B cell (primary cell): ENCODE results near the gene SLC35E1. TPM values are rescaled to one million over a fixed set of nuclear protein-coding genes. Genes with fewer than 3 reads are reported as not detected.

Experiments
- ATAC-seq: fragments of 200-7000 bp; cut with Tn5 transposase; one replicate; pipeline ENCODE4 v1.10.0; 2021; ENCODE audit warnings: low read depth, mild to moderate bottlenecking, moderate number of reproducible peaks, moderate library complexity
- CTCF ChIA-PET: fragments of 350-600 bp; sonication (Branson Sonifier 250); formaldehyde crosslinking; loops from one replicate; lab custom pipeline; 2021; ENCODE audit warnings: antibody characterized with exemption, inconsistent platforms; lab: Charles Lee
- POLR2A ChIA-PET: fragments of 350-600 bp; sonication (Branson Sonifier 250); formaldehyde crosslinking; loops from one replicate; lab custom pipeline; 2021; ENCODE audit warnings: antibody characterized with exemption; lab: Charles Lee
- DNase-seq: peaks from one replicate; pipeline ENCODE4 v3.0.0; 2013
- H2AFZ ChIP-seq: 2 replicates; pipeline ENCODE4 v1.6.1; 2012; ENCODE audit warnings: mild to moderate bottlenecking, low read depth, low read length; ENCODE audit not compliant: insufficient read depth, poor library complexity, severe bottlenecking
- H3K27ac ChIP-seq, 2 donors: 1 replicate in 1 of 2; 2 replicates in 1 of 2; pipeline ENCODE4 v1.5.1; 2012 to 2013; ENCODE audit warnings: low read length in 2 of 2, mild to moderate bottlenecking in 2 of 2, moderate library complexity in 1 of 2
- H3K27me3 ChIP-seq, 4 experiments: fragments of 200-600 bp in 1 of 4; sonication (generic) in 1 of 4; replicated peaks in 1 of 4; 1 replicate in 2 of 4; 2 replicates in 2 of 4; pipeline versions ENCODE4 v1.6.1 to v1.7.0; 2013 to 2016; ENCODE audit warnings: low read length in 3 of 4, mild to moderate bottlenecking in 2 of 4, mixed read lengths in 1 of 4, moderate library complexity in 1 of 4; ENCODE audit not compliant: insufficient read depth in 4 of 4, control insufficient read depth in 3 of 4; ENCODE audit errors: control extremely low read depth in 1 of 4
- H3K36me3 ChIP-seq, 2 experiments: replicated peaks in 1 of 2; 1 replicate in 1 of 2; 2 replicates in 1 of 2; pipeline versions ENCODE4 v1.6.1 to v1.7.1; 2013; ENCODE audit warnings: low read length in 1 of 2; ENCODE audit not compliant: insufficient read depth in 2 of 2, control insufficient read depth in 1 of 2; ENCODE audit errors: control extremely low read depth in 1 of 2, extremely low read depth in 1 of 2
- H3K4me1 ChIP-seq, 2 donors: fragments of 200-600 bp in 1 of 2; sonication (generic) in 1 of 2; 1 replicate in 1 of 2; 2 replicates in 1 of 2; pipeline versions ENCODE4 v1.5.1 to v1.6.1; 2013 to 2017; ENCODE audit warnings: low read length in 2 of 2; ENCODE audit not compliant: control insufficient read depth in 2 of 2, insufficient read depth in 2 of 2
- H3K4me2 ChIP-seq: replicated peaks from 2 replicates; pipeline ENCODE3; 2012; ENCODE audit warnings: mild to moderate bottlenecking, low read depth, low read length; ENCODE audit not compliant: poor library complexity, severe bottlenecking
- H3K4me3 ChIP-seq, 5 experiments: fragments of 200-600 bp in 1 of 5; sonication (generic) in 1 of 5; 1 replicate in 3 of 5; 2 replicates in 2 of 5; pipeline versions ENCODE4 v1.5.1 to v1.7.0; 2011 to 2016; ENCODE audit warnings: low read length in 4 of 5, mild to moderate bottlenecking in 4 of 5, low read depth in 2 of 5, control low read depth in 1 of 5, moderate library complexity in 1 of 5; ENCODE audit not compliant: insufficient read depth in 1 of 5; ENCODE audit errors: control extremely low read depth in 1 of 5, extremely low read depth in 1 of 5
- H3K79me2 ChIP-seq: fragments of 200-600 bp; sonication (generic); one replicate; pipeline ENCODE4 v1.6.0; 2016; ENCODE audit warnings: low read length; ENCODE audit not compliant: control insufficient read depth, insufficient read depth
- H3K9ac ChIP-seq: fragments of 200-600 bp; sonication (generic); 2 replicates; pipeline ENCODE4 v1.6.1; 2017; ENCODE audit warnings: mild to moderate bottlenecking, low read length, moderate library complexity
- H3K9me3 ChIP-seq, 3 donors: one replicate each; pipeline versions ENCODE4 v1.6.1 to v1.7.1; 2013; ENCODE audit warnings: low read length in 2 of 3; ENCODE audit not compliant: control insufficient read depth in 2 of 3, insufficient read depth in 1 of 3; ENCODE audit errors: control extremely low read depth in 1 of 3
- H4K20me1 ChIP-seq: 2 replicates; pipeline ENCODE4 v1.6.0; 2012; ENCODE audit warnings: mild to moderate bottlenecking, low read length; ENCODE audit not compliant: insufficient read depth, control insufficient read depth, poor library complexity, severe bottlenecking
- H3K27ac Mint-ChIP-seq: one replicate; pipeline ENCODE4 v1.8.0; 2021; ENCODE audit warnings: mixed read lengths
- H3K27me3 Mint-ChIP-seq: one replicate; pipeline ENCODE4 v1.8.0; 2021; ENCODE audit warnings: mixed read lengths
- H3K4me1 Mint-ChIP-seq: one replicate; pipeline ENCODE4 v1.8.0; 2021; ENCODE audit warnings: mixed read lengths
- H3K4me3 Mint-ChIP-seq: one replicate; pipeline ENCODE4 v1.8.0; 2021; ENCODE audit warnings: mixed read lengths
- H3K9me3 Mint-ChIP-seq: one replicate; pipeline ENCODE4 v1.8.0; 2022; ENCODE audit warnings: mixed read lengths; ENCODE audit not compliant: insufficient read depth
- EZH2 ChIP-seq: IDR thresholded peaks from 2 replicates; pipeline ENCODE4 v1.6.1; 2012; ENCODE audit warnings: borderline replicate concordance, low read depth, mild to moderate bottlenecking, moderate library complexity, low read length; ENCODE audit not compliant: insufficient read depth, poor library complexity, severe bottlenecking
- WGBS: methylation state at CpG from one replicate; pipeline ENCODE4 v1.1.5; 2013; ENCODE audit warnings: missing lambda C conversion rate; ENCODE audit not compliant: insufficient coverage; 5-methylcytosine and 5-hydroxymethylcytosine counted together
- intact Hi-C: fragments of 100-400 bp; cut with micrococcal nuclease; formaldehyde crosslinking; loops from one replicate; pipeline ENCODE4 v1.10.0; 2022
- polyA plus RNA-seq: library from polyadenylated mRNA; depleted of rRNA; stranded (reverse); fragments of >200 nt; gene quantifications from 2 replicates; pipeline ENCODE4 v1.2.3, GENCODE V29; 2012
- total RNA-seq, 2 donors: library from RNA; stranded (reverse); fragments of 120-200 nt in 1 of 2; gene quantifications; 1 replicate in 1 of 2; 2 replicates in 1 of 2; pipeline versions ENCODE4 v1.2.3 to v1.2.4, GENCODE V29; 2013 to 2022
- TF ChIP-seq, protein P1 (sequence below): fragments of 200-600 bp; IDR thresholded peaks from one replicate; pipeline ENCODE4 v1.8.0; 2022; ENCODE audit warnings: antibody characterized with exemption, mild to moderate bottlenecking

Gene SLC35E1
- total and polyA plus RNA-seq, 2 donors (not counting 1 experiment from before 2014, with no cell fraction given), result 23.4 to 46.8 TPM

DNA sequence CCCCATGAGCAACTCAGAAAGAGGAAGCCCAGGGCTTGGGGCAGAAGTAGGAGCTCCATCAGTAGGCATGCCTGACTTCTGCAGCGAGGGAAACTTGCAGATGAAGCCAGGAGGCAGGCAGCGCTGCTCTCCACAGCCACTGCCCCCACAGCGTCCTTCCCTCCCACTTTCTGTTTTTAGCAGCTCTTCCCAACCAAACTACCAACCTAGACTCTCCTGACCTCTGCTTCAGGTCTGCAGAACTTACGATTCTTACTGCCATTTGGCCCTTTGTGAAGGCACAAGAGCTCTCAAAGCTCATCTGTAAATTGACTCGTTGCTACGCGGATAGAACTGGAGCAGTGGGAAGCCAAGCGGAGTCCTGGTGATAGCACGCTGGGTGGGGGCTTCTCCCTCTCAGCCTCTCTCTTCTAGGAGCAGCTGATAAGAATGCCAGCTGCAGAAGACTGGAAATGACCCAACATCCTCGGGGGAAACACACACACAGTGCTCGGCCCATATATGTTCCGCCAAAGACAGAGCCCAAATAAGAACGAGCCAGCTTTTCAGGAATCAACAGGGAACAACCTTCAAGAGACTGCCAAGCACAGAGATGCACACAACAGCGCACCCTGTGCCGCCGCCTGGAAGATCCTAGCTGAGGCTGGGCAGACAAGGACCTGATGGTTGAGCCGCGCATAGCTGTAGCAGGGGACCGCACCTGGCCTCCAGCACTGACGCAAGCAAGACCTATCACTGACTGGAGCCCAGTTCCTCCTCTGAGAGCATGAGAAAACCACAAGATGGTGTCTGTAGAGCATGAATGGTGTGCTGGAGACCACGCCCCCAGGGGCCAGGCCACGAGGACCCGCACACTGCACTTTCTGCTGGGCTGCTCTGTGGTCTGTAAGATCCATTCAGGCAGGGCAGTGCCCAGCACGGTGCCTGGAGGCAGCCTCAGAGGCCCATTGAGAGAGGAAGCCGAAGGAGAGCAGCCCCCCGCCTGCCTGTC, 15.9 kb upstream of the SLC35E1 start:
- Histone ChIP-seq H3K9ac (peak overlapping the region; percentile 89), H3K9me3 (no peaks in the 10 kb centered on the region), H4K20me1 (peaks cover 45% of the 10 kb centered on the region), H3K27me3 (no peaks in the 10 kb centered on the region), H3K36me3 (peaks cover 0 to 4% of the 10 kb centered on the region in 2 experiments), H3K27ac (peak overlapping the region; percentile 98 to 99), H3K4me3 (peak overlapping the region; percentile 68 to 93 (median 83)), H2AFZ (no peak overlapping the region), H3K4me2 (peak overlapping the region; percentile 88), H3K79me2 (peaks cover 87% of the 10 kb centered on the region), H3K4me1 (peaks cover 75 to 95% of the 10 kb centered on the region in 2 donors)
- no peaks in the 10 kb centered on the region for H3K27me3 Mint-ChIP-seq
- ATAC-seq (peak; percentile 44), DNase-seq (peak; percentile 95)
- POLR2A ChIA-PET, result interaction anchor here (0.5 to 7.0 kb wide), 21 partner anchors 8 to 1209 kb away, joined by 3 to 73 read pairs (median 4); partner anchors contain the start of genes AKAP8, C19orf44, CALR3 and HSH2D
- 3% methylated on average over 25 of the region's 26 CpGs for WGBS
- no peaks in the 10 kb centered on the region for H3K9me3 Mint-ChIP-seq
- intact Hi-C loops, result loop anchor here (1.0 to 10.0 kb wide), 11 partner anchors 16 to 719 kb away; partner anchors contain the start of genes CHERP, DDA1, HSH2D and MED26
- CTCF ChIA-PET, result interaction anchor here (0.5 to 2.5 kb wide), 20 partner anchors 16 to 465 kb away, joined by 3 to 26 read pairs (median 3); partner anchors contain the start of genes MED26, SLC35E1 and TMEM38A
- H3K4me3 Mint-ChIP-seq, result peak overlapping the region; percentile 97
- peaks cover 93% of the 10 kb centered on the region for H3K4me1 Mint-ChIP-seq
- TF ChIP-seq EZH2, result no peak
- TF ChIP-seq, protein P1, sequence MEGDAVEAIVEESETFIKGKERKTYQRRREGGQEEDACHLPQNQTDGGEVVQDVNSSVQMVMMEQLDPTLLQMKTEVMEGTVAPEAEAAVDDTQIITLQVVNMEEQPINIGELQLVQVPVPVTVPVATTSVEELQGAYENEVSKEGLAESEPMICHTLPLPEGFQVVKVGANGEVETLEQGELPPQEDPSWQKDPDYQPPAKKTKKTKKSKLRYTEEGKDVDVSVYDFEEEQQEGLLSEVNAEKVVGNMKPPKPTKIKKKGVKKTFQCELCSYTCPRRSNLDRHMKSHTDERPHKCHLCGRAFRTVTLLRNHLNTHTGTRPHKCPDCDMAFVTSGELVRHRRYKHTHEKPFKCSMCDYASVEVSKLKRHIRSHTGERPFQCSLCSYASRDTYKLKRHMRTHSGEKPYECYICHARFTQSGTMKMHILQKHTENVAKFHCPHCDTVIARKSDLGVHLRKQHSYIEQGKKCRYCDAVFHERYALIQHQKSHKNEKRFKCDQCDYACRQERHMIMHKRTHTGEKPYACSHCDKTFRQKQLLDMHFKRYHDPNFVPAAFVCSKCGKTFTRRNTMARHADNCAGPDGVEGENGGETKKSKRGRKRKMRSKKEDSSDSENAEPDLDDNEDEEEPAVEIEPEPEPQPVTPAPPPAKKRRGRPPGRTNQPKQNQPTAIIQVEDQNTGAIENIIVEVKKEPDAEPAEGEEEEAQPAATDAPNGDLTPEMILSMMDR, result no peak
- peak overlapping the region; percentile 100 for H3K27ac Mint-ChIP-seq
